SU-DHL-6 (cell line): ENCODE data around the gene HDAC10.

Experiments used
- EZH2phosphoT487 ChIP-seq: fragments of 200-600 bp; sonication (generic), shearing (Covaris generic); conservative IDR thresholded peaks from 2 replicates; pipeline ENCODE4 v1.6.1; 2018; ENCODE audit warnings: mild to moderate bottlenecking, antibody characterized with exemption, low read length, moderate library complexity, mixed read lengths
- TF ChIP-seq, protein P1 (sequence below): fragments of 200-600 bp; sonication (generic); IDR thresholded peaks from one replicate; pipeline ENCODE4 v1.5.1; 2017; ENCODE audit warnings: antibody characterized with exemption, mild to moderate bottlenecking, low read length, moderate library complexity; ENCODE audit not compliant: insufficient read depth, poor library complexity, severe bottlenecking

DNA sequence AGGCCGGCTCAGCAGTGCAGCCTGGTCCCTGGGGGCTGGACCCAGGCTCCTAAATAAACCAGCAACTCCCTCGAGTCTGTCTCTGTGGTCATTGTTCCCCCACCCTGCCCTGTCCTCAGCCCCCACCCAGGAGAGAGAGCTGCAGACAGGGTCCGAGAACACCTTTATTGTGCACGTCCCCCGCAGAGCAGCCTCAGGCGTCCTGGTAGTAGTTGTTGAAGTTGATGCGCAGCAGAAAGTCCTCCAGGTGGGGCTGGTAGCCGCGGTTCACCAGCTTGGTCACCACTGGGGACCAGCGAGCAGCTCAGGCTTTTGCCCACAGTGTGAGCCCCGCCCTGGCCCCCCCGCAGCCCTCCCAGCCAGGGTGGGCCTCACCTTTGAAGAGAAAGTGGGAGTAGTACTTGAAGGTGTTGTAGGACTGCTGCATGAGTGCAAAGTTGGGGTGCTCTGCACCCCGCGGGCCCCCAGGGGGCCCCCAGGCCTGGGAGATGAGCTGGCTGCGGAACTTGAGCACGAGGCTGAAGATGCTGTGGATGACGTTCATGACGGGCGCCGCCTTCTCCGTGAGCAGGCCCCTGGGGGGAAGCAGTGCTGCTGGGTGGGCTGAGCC is 33.4 kb downstream of the HDAC10 start:
- TF ChIP-seq, protein P1, sequence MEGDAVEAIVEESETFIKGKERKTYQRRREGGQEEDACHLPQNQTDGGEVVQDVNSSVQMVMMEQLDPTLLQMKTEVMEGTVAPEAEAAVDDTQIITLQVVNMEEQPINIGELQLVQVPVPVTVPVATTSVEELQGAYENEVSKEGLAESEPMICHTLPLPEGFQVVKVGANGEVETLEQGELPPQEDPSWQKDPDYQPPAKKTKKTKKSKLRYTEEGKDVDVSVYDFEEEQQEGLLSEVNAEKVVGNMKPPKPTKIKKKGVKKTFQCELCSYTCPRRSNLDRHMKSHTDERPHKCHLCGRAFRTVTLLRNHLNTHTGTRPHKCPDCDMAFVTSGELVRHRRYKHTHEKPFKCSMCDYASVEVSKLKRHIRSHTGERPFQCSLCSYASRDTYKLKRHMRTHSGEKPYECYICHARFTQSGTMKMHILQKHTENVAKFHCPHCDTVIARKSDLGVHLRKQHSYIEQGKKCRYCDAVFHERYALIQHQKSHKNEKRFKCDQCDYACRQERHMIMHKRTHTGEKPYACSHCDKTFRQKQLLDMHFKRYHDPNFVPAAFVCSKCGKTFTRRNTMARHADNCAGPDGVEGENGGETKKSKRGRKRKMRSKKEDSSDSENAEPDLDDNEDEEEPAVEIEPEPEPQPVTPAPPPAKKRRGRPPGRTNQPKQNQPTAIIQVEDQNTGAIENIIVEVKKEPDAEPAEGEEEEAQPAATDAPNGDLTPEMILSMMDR, result no peak
- TF ChIP-seq EZH2phosphoT487, result no peak
